Astrocyte (in vitro differentiated cells and primary cell): Measurements from ENCODE around the gene PCCA. TPM values are rescaled to one million over a fixed set of nuclear protein-coding genes. Genes with fewer than 3 reads are reported as not detected.

ENCODE experiments used
- DNase-seq: peaks from one replicate; pipeline ENCODE4 v3.0.0-alpha.2; 2010; ENCODE audit warnings: low read depth
- FAIRE-seq: peaks from 2 replicates; lab custom pipeline; 2011; peaks lifted over from hg19 to GRCh38; lab: Jason Lieb, UNC
- H2AFZ ChIP-seq: 2 replicates; pipeline ENCODE4 v1.6.0; 2012; ENCODE audit warnings: low read depth, low read length, inconsistent platforms
- H3K27ac ChIP-seq: 2 replicates; pipeline ENCODE4 v1.5.1; 2011; ENCODE audit warnings: low read depth, low read length, inconsistent platforms
- H3K27me3 ChIP-seq: 2 replicates; pipeline ENCODE4 v1.6.0; 2011; ENCODE audit warnings: low read length, inconsistent platforms; ENCODE audit not compliant: insufficient read depth
- H3K36me3 ChIP-seq: 2 replicates; pipeline ENCODE4 v1.5.1; 2011; ENCODE audit warnings: low read length, inconsistent platforms; ENCODE audit not compliant: insufficient read depth
- H3K4me1 ChIP-seq: 2 replicates; pipeline ENCODE4 v1.5.1; 2011; ENCODE audit warnings: low read length, inconsistent platforms; ENCODE audit not compliant: insufficient read depth
- H3K4me2 ChIP-seq: 2 replicates; pipeline ENCODE4 v1.6.0; 2012; ENCODE audit warnings: low read length, inconsistent platforms
- H3K4me3 ChIP-seq: 2 replicates; pipeline ENCODE4 v1.5.1; 2011; ENCODE audit warnings: low read depth, mild to moderate bottlenecking, low read length, inconsistent platforms; ENCODE audit not compliant: insufficient read depth
- H3K79me2 ChIP-seq: 2 replicates; pipeline ENCODE4 v1.6.0; 2012; ENCODE audit warnings: mild to moderate bottlenecking, low read length, inconsistent platforms; ENCODE audit not compliant: insufficient read depth
- H3K9ac ChIP-seq: 2 replicates; pipeline ENCODE4 v1.6.0; 2012; ENCODE audit warnings: mild to moderate bottlenecking, low read length, inconsistent platforms
- H3K9me3 ChIP-seq: 2 replicates; pipeline ENCODE4 v1.5.1; 2012; ENCODE audit warnings: low read depth, mild to moderate bottlenecking, low read length, inconsistent platforms; ENCODE audit not compliant: insufficient read depth
- H4K20me1 ChIP-seq: 2 replicates; pipeline ENCODE4 v1.6.0; 2012; ENCODE audit warnings: low read length, inconsistent platforms; ENCODE audit not compliant: insufficient read depth
- H3K27ac Mint-ChIP-seq: one replicate; pipeline ENCODE4 v1.8.0; 2021; ENCODE audit warnings: mild to moderate bottlenecking, mixed read lengths; ENCODE audit not compliant: unreplicated experiment
- H3K27me3 Mint-ChIP-seq: one replicate; pipeline ENCODE4 v1.8.0; 2021; ENCODE audit warnings: low read depth, mixed read lengths; ENCODE audit not compliant: unreplicated experiment
- H3K36me3 Mint-ChIP-seq: one replicate; pipeline ENCODE4 v1.8.0; 2021; ENCODE audit warnings: low read depth, mixed read lengths; ENCODE audit not compliant: unreplicated experiment
- H3K4me1 Mint-ChIP-seq: one replicate; pipeline ENCODE4 v1.8.0; 2021; ENCODE audit warnings: low read depth, mixed read lengths; ENCODE audit not compliant: unreplicated experiment
- H3K4me3 Mint-ChIP-seq: one replicate; pipeline ENCODE4 v1.8.0; 2021; ENCODE audit warnings: mild to moderate bottlenecking, moderate library complexity, mixed read lengths; ENCODE audit not compliant: unreplicated experiment
- H3K9me3 Mint-ChIP-seq: one replicate; pipeline ENCODE4 v1.8.0; 2021; ENCODE audit warnings: mild to moderate bottlenecking, mixed read lengths; ENCODE audit not compliant: unreplicated experiment
- CTCF ChIP-seq: IDR thresholded peaks from 2 replicates; pipeline ENCODE4 v1.5.1; 2011; ENCODE audit warnings: low read depth, mild to moderate bottlenecking, inconsistent platforms, low read length, moderate library complexity; ENCODE audit not compliant: insufficient read depth
- EZH2 ChIP-seq: IDR thresholded peaks from 2 replicates; pipeline ENCODE4 v1.6.1; 2012; ENCODE audit warnings: mild to moderate bottlenecking, low read length, inconsistent platforms; ENCODE audit not compliant: insufficient read depth
- total RNA-seq: library from RNA; stranded (reverse); gene quantifications from 2 replicates; pipeline ENCODE4 v1.2.1, GENCODE V29; 2021

The PCCA gene
- total RNA-seq, 1 donor from 2014 or later: 13.9 TPM

DNA sequence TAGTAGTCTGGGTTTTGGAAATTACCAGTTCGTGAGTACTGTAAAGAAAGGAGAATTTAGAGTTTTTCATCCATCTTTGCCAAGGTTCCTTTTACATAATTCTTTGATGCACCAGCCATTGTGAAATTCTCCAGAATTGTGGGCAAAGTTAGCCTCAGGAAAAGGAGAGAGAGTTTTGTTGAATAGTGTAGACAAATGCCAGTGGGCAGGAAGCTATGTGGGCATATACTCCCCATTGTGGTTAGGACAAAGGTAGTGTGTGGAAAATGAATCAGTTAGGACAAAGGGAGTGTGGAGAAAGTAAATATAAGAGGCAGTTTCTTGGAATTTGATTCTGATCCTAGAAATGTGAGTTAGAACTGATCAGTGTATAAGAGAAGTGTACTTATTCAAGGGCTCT, 67.9 kb downstream of the PCCA start:
- Histone ChIP-seq H3K9ac (no peak overlapping the region), H3K79me2 (no peaks in the 10 kb centered on the region), H3K27me3 (no peaks in the 10 kb centered on the region), H3K27ac (no peak overlapping the region), H2AFZ (no peak overlapping the region), H3K4me1 (peaks cover 7% of the 10 kb centered on the region), H3K36me3 (peaks cover 9% of the 10 kb centered on the region), H3K9me3 (no peaks in the 10 kb centered on the region), H3K4me3 (no peak overlapping the region), H3K4me2 (peak overlapping the region; percentile 30), H4K20me1 (no peaks in the 10 kb centered on the region)
- FAIRE-seq (peak; percentile 43), DNase-seq (peak; percentile 57)
- TF ChIP-seq CTCF: no peak
- TF ChIP-seq EZH2: no peak
- no peaks in the 10 kb centered on the region for H3K36me3 Mint-ChIP-seq
- no peak overlapping the region for H3K4me3 Mint-ChIP-seq
- no peak overlapping the region for H3K27ac Mint-ChIP-seq
- no peaks in the 10 kb centered on the region for H3K27me3 Mint-ChIP-seq
- H3K4me1 Mint-ChIP-seq: peaks cover 20% of the 10 kb centered on the region
- no peaks in the 10 kb centered on the region for H3K9me3 Mint-ChIP-seq

DNA sequence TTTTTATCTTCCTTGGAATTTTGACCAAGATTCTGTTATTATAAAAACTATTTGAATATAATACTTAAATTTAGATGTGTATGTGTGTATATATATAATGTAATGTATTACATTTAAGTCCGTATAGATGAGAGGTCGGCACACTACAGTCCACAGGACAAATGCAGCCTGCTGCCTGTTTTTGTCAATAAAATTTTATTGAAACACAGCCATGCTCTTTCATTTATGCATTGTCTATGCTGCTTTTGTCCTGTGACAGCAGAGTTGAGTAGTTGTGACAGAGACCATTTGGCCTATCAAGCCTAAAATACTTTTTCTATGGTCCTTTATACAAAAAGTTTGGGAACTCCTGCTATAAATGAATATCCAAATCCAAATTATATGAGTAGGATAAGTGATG, 69.7 kb downstream of the PCCA start:
- Histone ChIP-seq H3K79me2 (no peaks in the 10 kb centered on the region), H2AFZ (no peak overlapping the region), H3K27ac (no peak overlapping the region), H3K4me1 (peaks cover 7% of the 10 kb centered on the region), H3K9me3 (no peaks in the 10 kb centered on the region), H3K36me3 (peaks cover 9% of the 10 kb centered on the region), H3K4me3 (no peak overlapping the region), H3K9ac (no peak overlapping the region), H3K27me3 (no peaks in the 10 kb centered on the region), H4K20me1 (no peaks in the 10 kb centered on the region), H3K4me2 (no peak overlapping the region)
- Mint-ChIP-seq H3K36me3 (no peaks in the 10 kb centered on the region), H3K4me3 (no peak overlapping the region), H3K4me1 (peaks cover 22% of the 10 kb centered on the region), H3K9me3 (no peaks in the 10 kb centered on the region), H3K27me3 (no peaks in the 10 kb centered on the region), H3K27ac (no peak overlapping the region)
- FAIRE-seq: no peak
- no peak for DNase-seq
- TF ChIP-seq CTCF (no peak), EZH2 (no peak)

- Histone ChIP-seq H3K9me3 (no peaks in the 10 kb centered on the region), H3K4me2 (no peak overlapping the region), H3K27ac (no peak overlapping the region), H3K27me3 (no peaks in the 10 kb centered on the region), H3K4me3 (no peak overlapping the region), H3K9ac (no peak overlapping the region), H3K79me2 (no peaks in the 10 kb centered on the region), H4K20me1 (no peaks in the 10 kb centered on the region), H3K36me3 (peaks cover 9% of the 10 kb centered on the region), H2AFZ (no peak overlapping the region), H3K4me1 (peaks cover 7% of the 10 kb centered on the region)
- H3K4me3 Mint-ChIP-seq: no peak overlapping the region
- TF ChIP-seq EZH2: no peak
- no peak for TF ChIP-seq CTCF
- peaks cover 22% of the 10 kb centered on the region for H3K4me1 Mint-ChIP-seq
- no peaks in the 10 kb centered on the region for H3K9me3 Mint-ChIP-seq
- H3K27ac Mint-ChIP-seq: peak overlapping the region; percentile 35
- H3K27me3 Mint-ChIP-seq: no peaks in the 10 kb centered on the region
- no peak for DNase-seq
- H3K36me3 Mint-ChIP-seq: no peaks in the 10 kb centered on the region
- no peak for FAIRE-seq
These were observed 70.7 kb downstream of the PCCA start for GRCh38 chr13:100159584-100159983.
